Hepatocyte (in vitro differentiated cells): ENCODE measurements around the gene PTPRZ1. TPM values are rescaled to one million over a fixed set of nuclear protein-coding genes. Genes with fewer than 3 reads are reported as not detected.

Experiments
- DNase-seq: peaks from one replicate; pipeline ENCODE4 v3.0.0-alpha.2; 2016; ENCODE audit warnings: low spot score
- H2AFZ ChIP-seq: fragments of 200-600 bp; sonication (generic); 2 replicates; pipeline ENCODE4 v1.6.0; 2016; ENCODE audit warnings: antibody characterized with exemption, mild to moderate bottlenecking
- H3K27ac ChIP-seq: fragments of 200-600 bp; sonication (generic); 2 replicates; pipeline ENCODE4 v1.5.1; 2016; ENCODE audit warnings: mild to moderate bottlenecking
- H3K27me3 ChIP-seq: fragments of 200-600 bp; sonication (generic); 2 replicates; pipeline ENCODE4 v1.6.1; 2016
- H3K36me3 ChIP-seq: fragments of 200-600 bp; sonication (generic); replicated peaks from 2 replicates; pipeline ENCODE4 v1.5.1; 2016; ENCODE audit warnings: low read depth; ENCODE audit not compliant: insufficient read depth
- H3K4me1 ChIP-seq: fragments of 200-600 bp; sonication (generic); 2 replicates; pipeline ENCODE4 v1.5.1; 2016; ENCODE audit warnings: mild to moderate bottlenecking, moderate library complexity; ENCODE audit not compliant: insufficient read depth
- H3K4me2 ChIP-seq: fragments of 200-600 bp; sonication (generic); 2 replicates; pipeline ENCODE4 v1.6.0; 2016
- H3K4me3 ChIP-seq: fragments of 200-600 bp; sonication (generic); 2 replicates; pipeline ENCODE4 v1.5.1; 2016; ENCODE audit warnings: mild to moderate bottlenecking
- H3K79me2 ChIP-seq: fragments of 200-600 bp; sonication (generic); 2 replicates; pipeline ENCODE4 v1.6.0; 2017; ENCODE audit warnings: mild to moderate bottlenecking
- H3K9me2 ChIP-seq: fragments of 200-600 bp; sonication (generic); replicated peaks from 2 replicates; pipeline ENCODE4 v1.6.0; 2017; ENCODE audit warnings: mild to moderate bottlenecking; ENCODE audit not compliant: insufficient read depth
- H3K9me3 ChIP-seq: fragments of 200-600 bp; sonication (generic); 2 replicates; pipeline ENCODE4 v1.5.1; 2016; ENCODE audit warnings: low read depth, mild to moderate bottlenecking
- H4K20me1 ChIP-seq: fragments of 200-600 bp; sonication (generic); 2 replicates; pipeline ENCODE4 v1.6.0; 2016; ENCODE audit warnings: mild to moderate bottlenecking; ENCODE audit not compliant: insufficient read depth, poor library complexity, severe bottlenecking
- EZH2 ChIP-seq: fragments of 200-600 bp; sonication (generic); IDR thresholded peaks from 2 replicates; pipeline ENCODE4 v1.6.1; 2016; ENCODE audit warnings: antibody characterized with exemption, mild to moderate bottlenecking, borderline replicate concordance
- EZH2phosphoT487 ChIP-seq: fragments of 200-600 bp; sonication (generic); IDR thresholded peaks from one replicate; pipeline ENCODE4 v1.6.1; 2018; ENCODE audit warnings: antibody characterized with exemption, mild to moderate bottlenecking, low read depth, moderate library complexity; ENCODE audit not compliant: unreplicated experiment, severe bottlenecking
- WGBS: methylation state at CpG from one replicate; pipeline ENCODE4 v1.1.6; 2016; ENCODE audit warnings: low lambda C conversion rate; ENCODE audit errors: missing lambda C conversion rate; 5-methylcytosine and 5-hydroxymethylcytosine counted together
- polyA plus RNA-seq: library from polyadenylated mRNA; unstranded; fragments of >200 nt; fragmentation: Nextera tagmentation; extraction: Ambion mirVana; gene quantifications from 2 replicates; pipeline ENCODE4 v1.2.1, GENCODE V29; 2016
- total RNA-seq: library from RNA; depleted of rRNA; stranded (reverse); fragments of >200 nt; gene quantifications from 2 replicates; pipeline ENCODE4 v1.2.3, GENCODE V29; 2014
- TF ChIP-seq, protein P1 (sequence below): fragments of 200-600 bp; sonication (generic); IDR thresholded peaks from 2 replicates; pipeline ENCODE4 v1.5.1; 2016; ENCODE audit warnings: antibody characterized with exemption, mild to moderate bottlenecking; ENCODE audit not compliant: poor library complexity

Gene PTPRZ1
- total and polyA plus RNA-seq, 2 experiments from 2014 or later = 0.41 to 5.0 TPM

DNA sequence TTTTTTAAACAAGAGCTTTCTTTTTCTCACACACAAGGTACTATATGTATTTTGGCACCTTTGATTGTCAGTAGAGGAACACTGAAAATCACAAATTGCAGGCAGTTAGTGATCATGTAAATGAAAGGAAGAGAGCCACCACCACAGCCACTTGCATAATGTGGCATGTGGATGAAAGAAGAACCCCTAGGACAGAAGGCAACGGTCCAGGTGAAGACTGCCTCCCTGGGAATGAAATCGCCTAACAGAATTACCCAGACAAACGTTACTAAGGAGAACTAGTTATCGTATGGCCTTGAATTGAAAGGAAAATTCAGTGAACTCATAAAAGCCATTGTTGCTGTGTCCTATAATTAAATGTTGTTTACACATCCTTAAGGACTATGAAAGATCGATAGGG lies 41.2 kb upstream of the PTPRZ1 start:
- Histone ChIP-seq H3K79me2 (no peaks in the 10 kb centered on the region), H3K4me2 (no peak overlapping the region), H3K27ac (no peak overlapping the region), H3K9me3 (no peaks in the 10 kb centered on the region), H3K4me1 (no peaks in the 10 kb centered on the region), H3K36me3 (no peaks in the 10 kb centered on the region), H3K27me3 (no peaks in the 10 kb centered on the region), H2AFZ (no peak overlapping the region), H3K9me2 (no peaks in the 10 kb centered on the region), H4K20me1 (no peaks in the 10 kb centered on the region), H3K4me3 (no peak overlapping the region)
- TF ChIP-seq EZH2phosphoT487 (no peak), EZH2 (no peak)
- TF ChIP-seq, protein P1, sequence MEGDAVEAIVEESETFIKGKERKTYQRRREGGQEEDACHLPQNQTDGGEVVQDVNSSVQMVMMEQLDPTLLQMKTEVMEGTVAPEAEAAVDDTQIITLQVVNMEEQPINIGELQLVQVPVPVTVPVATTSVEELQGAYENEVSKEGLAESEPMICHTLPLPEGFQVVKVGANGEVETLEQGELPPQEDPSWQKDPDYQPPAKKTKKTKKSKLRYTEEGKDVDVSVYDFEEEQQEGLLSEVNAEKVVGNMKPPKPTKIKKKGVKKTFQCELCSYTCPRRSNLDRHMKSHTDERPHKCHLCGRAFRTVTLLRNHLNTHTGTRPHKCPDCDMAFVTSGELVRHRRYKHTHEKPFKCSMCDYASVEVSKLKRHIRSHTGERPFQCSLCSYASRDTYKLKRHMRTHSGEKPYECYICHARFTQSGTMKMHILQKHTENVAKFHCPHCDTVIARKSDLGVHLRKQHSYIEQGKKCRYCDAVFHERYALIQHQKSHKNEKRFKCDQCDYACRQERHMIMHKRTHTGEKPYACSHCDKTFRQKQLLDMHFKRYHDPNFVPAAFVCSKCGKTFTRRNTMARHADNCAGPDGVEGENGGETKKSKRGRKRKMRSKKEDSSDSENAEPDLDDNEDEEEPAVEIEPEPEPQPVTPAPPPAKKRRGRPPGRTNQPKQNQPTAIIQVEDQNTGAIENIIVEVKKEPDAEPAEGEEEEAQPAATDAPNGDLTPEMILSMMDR = no peak
- WGBS = 71% methylated on average over 5 of the region's 5 CpGs
- no peak for DNase-seq

DNA sequence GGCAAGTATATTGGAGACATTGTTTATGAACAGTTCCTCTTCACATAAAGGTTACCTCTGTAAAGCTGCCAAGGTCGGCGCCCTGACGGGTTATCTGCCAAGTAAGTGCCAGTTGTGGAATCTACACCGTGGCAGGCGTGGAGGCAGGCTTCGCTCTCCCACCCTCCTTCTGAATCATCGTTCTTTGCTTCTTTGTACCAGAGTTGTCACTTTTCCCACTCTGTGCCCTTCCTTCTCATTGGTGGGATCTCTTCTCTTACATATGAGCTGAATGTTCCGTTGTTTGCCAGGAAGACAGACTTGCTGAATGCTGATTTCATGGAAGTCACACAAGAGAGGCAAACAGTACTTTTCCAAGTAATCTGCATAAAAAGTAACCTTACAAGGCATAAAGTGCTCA lies 40.6 kb upstream of the PTPRZ1 start:
- H3K4me3 ChIP-seq = no peak overlapping the region
- no peaks in the 10 kb centered on the region for H3K27me3 ChIP-seq
- no peaks in the 10 kb centered on the region for H3K79me2 ChIP-seq
- no peaks in the 10 kb centered on the region for H3K36me3 ChIP-seq
- no peaks in the 10 kb centered on the region for H3K9me3 ChIP-seq
- no peaks in the 10 kb centered on the region for H3K4me1 ChIP-seq
- DNase-seq = no peak
- H3K27ac ChIP-seq = no peak overlapping the region
- H3K4me2 ChIP-seq = no peak overlapping the region
- no peak overlapping the region for H2AFZ ChIP-seq
- no peaks in the 10 kb centered on the region for H3K9me2 ChIP-seq
- 87% methylated on average over 8 of the region's 8 CpGs for WGBS
- H4K20me1 ChIP-seq = no peaks in the 10 kb centered on the region
- TF ChIP-seq EZH2 = no peak
- TF ChIP-seq EZH2phosphoT487 = no peak

DNA sequence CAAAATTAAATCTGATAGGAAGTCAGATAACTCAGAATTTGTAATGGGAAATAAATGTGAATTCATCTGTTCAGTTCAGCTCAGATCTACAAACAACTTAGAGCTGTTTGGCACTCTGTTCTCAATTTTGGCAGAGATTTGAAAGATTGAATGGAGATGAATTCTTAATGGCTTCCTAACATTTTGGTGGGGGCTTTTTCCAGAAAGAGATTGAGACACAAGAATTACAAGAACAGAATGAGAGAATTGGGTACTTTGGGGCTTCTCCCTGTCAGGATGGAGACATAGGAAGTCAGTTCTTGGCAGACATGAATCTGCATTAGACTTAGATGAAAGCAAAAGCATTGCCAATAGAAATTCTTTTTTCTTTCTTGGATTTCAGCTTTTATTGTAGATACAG lies 39.0 kb upstream of the PTPRZ1 start:
- Histone ChIP-seq H3K27ac (no peak overlapping the region), H3K4me2 (no peak overlapping the region), H4K20me1 (no peaks in the 10 kb centered on the region), H3K36me3 (no peaks in the 10 kb centered on the region), H2AFZ (no peak overlapping the region), H3K9me2 (no peaks in the 10 kb centered on the region), H3K27me3 (no peaks in the 10 kb centered on the region), H3K4me3 (no peak overlapping the region), H3K9me3 (no peaks in the 10 kb centered on the region), H3K4me1 (no peaks in the 10 kb centered on the region), H3K79me2 (no peaks in the 10 kb centered on the region)
- no peak for DNase-seq
- TF ChIP-seq EZH2phosphoT487 (no peak), EZH2 (no peak)
- TF ChIP-seq, protein P1 = no peak

DNA sequence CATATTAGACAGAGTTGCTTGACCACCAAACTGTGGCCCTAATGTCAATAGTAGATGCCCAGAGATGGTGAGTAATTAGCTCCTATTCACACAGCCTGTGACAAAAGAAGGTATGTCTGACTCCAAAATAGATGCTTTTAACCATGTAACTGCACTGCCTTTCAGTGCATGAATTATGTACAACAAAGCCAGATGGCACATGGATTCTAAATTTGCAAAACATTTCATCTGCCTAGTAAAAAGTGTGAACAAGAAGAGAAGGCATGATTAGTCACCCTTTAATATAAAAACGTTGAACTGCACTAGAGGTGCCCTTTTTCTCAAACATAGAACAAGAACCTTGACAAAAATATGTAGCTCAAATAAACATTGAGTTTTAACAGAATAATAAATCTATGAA lies 35.5 kb upstream of the PTPRZ1 start:
- Histone ChIP-seq H3K79me2 (no peaks in the 10 kb centered on the region), H4K20me1 (no peaks in the 10 kb centered on the region), H3K4me2 (no peak overlapping the region), H3K9me2 (no peaks in the 10 kb centered on the region), H3K9me3 (no peaks in the 10 kb centered on the region), H2AFZ (no peak overlapping the region), H3K27ac (no peak overlapping the region), H3K4me1 (no peaks in the 10 kb centered on the region), H3K27me3 (no peaks in the 10 kb centered on the region), H3K4me3 (no peak overlapping the region), H3K36me3 (no peaks in the 10 kb centered on the region)
- no peak for DNase-seq
- 55% methylated on average over 1 of the region's 1 CpG for WGBS
- TF ChIP-seq, protein P1 = no peak
- TF ChIP-seq EZH2phosphoT487 (no peak), EZH2 (no peak)
